Glomerular endothelial cell (primary cell): ENCODE measurements around the gene SPRR4. TPM values are rescaled to one million over a fixed set of nuclear protein-coding genes. Genes with fewer than 3 reads are reported as not detected.

ENCODE experiments used
- DNase-seq: peaks from one replicate; pipeline ENCODE4 v3.0.0-alpha.2; 2011; ENCODE audit warnings: low read depth, low spot score; ENCODE audit errors: extremely low read depth
- total RNA-seq: library from RNA; depleted of rRNA; stranded (reverse); fragments of >200 nt; gene quantifications from 2 replicates; pipeline ENCODE4 v1.2.3, GENCODE V29; 2015

SPRR4 gene, protein sequence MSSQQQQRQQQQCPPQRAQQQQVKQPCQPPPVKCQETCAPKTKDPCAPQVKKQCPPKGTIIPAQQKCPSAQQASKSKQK
- not detected in 2 replicates for total RNA-seq

DNA sequence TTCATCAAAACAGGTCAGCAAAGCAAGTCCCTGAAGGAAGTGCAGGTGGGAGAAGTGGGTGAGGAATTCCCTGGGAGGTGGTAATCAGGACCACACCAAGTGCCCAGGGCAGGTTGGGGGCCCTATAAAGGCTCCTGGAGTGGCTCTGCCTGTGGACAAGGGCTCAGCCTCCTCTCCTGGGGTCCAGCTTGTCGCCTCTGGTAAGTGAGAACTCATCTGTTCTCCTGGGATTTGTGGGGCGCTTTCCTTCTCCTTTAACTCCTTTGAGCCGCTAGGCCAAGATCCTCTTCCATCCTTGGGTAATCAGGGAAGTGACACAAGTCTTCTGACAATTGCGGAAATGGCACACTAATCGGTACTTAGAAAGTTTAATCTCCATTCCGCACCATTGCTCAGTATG lies at the start of gene SPRR4:
SPRR4 (plus strand) TSS at position 154 of the 400 bp plus-strand sequence. CDS start 1,243 bp downstream, outside the sequence.
- no peak for DNase-seq

DNA sequence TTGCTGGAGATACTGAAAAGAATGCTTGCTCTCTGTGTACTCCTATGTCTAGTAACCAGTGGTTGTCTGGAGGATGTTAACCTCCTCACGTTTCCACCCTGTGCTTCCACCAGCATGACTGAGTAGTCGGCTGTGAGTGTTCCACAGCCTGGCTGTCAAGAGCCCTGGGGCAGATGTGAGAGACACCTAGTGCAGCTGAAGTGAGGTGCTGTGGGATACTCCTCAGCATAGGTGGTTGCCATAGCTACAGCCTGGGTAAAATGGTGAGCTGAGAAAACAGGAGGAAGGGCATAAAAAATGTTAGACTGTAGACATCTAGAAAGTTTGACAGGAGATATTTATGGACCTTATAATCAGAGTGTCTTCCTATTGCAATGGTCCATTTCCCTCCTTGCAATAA lies 46.3 kb upstream of the SPRR4 start:
- no peak for DNase-seq

DNA sequence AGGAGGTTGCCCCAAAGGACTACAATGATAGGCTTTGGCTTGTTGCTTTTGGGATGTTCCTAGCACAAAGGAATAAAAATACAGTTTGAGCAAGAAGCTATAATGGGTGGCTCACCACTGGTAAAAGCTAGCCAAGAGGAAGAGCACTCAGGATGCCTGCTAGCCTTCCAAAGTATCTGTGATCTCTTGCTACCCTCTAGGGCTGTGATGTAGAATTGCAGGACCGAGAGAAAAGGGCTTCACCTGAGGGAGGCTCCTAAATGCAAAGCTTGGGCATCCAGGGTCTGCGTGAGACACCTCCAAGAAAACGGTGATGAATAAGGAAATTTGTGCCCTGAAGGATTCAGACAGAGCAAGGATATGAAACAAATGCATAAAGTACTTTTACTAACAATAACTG lies 44.4 kb upstream of the SPRR4 start:
- DNase-seq, result no peak

DNA sequence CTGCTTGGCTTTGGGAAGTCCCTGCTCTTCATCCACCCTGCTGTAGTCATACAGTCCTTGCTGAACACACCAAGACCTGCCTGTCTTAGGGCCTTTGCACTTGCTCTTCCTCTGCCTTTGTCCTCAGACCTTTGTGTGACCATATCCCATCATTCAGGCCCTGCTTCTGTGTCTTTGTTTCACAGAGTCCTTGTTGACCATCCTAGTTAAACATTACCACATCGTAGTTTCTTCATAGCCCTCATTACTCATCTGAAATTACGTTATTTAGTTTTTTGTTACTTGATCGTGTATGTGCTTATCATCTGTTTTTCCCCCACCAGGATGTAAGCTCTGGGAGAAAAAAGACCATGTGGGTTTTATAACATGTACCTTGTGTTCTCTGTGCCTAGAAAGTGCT lies 41.8 kb upstream of the SPRR4 start:
- no peak for DNase-seq

DNA sequence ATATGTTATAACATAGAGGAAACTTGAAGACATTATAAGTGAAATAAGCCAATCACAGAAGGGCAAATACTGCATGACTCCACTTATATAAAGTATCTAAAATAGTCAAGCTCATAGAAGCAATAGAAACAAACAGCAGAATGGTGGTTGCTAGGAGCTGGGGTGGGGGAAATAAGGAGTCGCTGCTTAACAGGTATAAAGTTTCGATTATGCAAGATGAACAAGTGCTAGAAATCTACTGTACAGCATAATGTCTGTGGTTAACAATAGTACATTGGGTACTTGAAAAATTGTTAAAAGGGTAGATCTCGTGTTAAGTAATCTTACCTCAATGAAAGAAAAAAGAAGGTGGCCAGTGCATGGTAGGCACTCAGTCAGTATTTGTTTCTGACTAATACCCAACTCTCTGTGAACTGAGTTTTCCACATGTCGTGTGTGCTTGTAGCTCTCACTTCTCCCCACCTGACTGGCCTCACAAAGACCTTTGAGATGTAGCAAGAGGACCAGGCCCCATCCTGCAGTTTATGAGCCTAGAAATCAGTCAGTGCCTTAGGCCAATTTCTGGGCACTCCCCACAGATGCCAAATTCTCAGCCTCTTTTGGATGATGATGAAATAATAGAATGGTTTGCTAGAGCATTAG lies 38.2 kb upstream of the SPRR4 start:
- DNase-seq, result no peak

DNA sequence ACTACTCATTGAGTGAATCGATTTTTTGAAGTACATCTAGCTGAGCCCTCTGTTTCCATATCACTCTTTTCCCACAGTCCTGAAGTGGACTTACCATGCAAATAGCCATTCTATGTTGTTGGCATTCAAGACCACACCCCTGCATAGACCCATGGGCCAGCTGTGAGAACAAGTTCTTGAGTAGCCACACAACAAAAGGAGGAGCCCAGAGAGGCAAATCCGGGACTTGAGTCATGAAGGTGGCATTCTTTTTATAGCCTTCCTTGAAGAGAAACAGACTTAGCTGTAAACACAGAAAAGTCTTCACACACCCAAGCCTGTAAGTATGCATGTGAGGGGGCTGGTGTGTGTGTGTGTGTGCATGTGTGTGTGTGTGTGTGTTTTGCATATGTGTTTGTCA lies 37.3 kb upstream of the SPRR4 start:
- DNase-seq, result no peak

DNA sequence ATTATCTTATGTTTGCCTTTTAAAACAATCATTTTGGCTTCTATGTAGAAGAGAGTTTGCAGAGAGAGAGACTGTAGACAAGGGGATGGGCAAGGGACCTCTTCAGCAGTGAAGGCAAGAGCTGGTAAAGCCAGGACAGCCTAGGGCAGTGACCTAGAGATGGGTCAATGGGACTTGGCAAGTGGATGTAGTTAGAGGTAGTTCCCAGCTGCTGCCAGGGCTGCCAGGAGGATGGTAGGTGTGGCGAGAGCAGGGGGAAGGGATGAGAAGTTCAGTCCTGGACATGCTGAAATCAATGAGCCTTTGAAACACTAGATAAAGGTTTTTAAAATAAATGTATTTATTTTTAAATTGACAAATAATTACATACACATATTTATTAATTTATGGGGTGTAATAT lies 29.8 kb upstream of the SPRR4 start:
- no peak for DNase-seq

DNA sequence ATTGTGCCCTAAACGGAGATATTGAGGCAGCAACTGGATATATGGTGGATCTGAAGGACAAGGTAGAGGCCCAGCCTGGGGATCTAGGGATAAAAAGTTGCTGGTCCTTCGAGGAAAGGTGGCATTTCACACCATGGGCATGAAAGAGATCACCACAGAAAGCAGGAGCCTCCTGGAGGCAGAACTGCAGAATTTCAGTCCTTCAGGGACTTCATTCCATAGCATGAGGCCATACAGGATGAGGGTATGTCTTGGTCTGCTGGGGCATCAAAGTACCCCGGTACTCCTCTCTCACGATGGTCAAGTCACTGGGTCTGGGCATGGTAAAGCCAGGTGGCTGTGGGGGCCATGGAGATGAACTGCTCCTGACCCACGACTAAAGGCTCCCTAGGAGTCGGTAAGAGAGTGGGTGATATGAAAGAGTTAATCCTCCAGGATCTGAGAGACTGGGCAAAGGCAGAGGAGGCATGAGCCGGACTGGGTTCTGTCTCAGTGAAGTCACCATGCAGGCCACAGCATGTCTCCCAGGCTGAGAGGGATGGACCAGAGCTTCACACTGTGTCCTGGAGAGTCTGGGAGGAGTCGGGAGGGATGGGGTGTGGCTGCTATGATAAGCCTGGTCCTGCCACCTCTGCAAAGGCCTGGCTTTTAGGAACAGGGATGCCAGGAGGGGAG lies 29.3 kb upstream of the SPRR4 start:
- DNase-seq, result no peak

DNA sequence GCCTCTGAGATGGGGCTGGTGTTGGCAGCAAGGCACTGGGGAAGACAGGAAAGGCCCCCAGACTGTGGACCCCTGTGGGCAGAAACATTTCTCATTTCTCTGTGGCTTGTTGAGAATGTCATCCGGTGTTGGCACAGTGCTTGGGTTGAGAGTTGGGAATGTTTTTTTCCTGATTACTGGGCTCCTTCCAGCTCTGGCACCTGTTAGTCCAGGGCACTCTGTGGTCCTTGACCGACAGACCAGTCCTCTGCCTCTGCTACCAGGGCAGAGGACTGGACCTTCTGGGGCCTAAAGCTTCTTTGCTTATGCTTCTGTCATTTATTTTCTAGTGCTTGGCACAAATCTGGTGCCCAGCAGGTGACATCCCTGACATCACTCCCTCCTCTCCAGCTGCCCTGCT lies 28.3 kb upstream of the SPRR4 start:
- no peak for DNase-seq

DNA sequence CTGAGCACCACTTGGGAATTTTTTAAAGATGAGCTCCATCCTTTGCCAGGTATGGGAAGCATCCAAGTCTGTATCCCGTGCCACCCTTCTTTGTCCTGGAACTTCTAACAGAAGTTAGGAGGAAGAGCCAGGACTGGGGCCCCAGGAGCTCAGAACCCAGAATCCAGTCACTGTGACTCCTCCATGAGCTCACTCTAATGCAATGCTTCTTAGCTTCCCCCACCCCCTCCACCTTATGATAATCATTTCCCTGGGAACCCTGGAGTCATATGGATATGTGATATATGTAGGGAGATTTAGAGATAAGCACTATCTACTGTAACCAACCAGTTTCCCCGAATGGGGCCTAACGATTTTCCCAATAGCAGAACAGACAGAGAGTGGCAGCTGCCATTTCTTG lies 24.2 kb upstream of the SPRR4 start:
- no peak for DNase-seq

DNA sequence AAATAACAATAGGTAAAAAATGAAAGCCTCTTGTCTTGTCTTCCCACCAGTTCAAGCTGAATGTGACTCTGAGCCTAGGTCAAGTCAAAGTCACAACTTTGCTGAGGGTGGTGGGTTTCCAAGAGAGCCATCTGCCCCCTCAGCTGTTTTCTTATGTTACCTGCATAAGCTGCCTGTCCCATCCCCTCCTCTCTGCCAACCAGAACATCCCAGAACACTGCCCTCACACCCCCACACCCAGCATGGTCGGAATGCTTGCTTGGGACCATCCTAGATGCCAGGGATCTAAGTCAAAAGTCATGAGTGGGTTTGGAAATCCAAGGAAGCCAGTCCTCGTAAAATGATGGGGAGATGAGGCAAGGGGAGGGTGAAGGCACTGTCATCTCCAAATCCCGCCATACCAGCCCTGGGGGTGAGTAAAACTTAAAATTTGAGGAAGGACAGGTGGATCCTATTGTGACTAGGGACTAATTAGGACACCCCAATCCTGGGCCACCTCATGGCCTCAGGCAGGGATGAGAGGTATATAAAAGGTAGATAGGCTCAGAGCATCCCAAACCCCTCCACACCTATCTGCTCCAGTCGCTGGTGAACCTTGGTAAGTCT lies 23.7 kb upstream of the SPRR4 start, which contains the start of gene SPRR5:
SPRR5 (plus strand) TSS at position 556 of the 606 bp plus-strand sequence. CDS start 1,349 bp downstream, outside the sequence.
- DNase-seq, result no peak

DNA sequence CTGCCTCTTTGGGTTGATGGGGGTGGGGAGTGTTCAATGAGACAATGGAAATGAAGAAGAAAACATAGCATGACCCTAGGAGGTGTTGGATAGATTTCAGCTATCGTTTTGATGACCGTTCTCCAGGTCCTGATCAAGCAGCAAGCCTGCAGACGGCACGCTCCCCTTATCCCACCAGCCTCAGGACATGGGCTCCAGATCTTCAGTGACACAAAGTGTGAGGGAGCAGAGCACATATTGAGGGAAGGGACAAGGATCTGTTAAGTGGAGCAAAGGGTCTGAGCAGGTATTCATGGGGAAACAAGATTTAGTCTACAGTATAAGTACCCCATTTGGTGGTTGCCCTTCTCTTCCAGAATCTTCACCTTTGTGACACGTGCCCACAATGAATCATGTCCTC lies 18.7 kb upstream of the SPRR4 start:
- no peak for DNase-seq

DNA sequence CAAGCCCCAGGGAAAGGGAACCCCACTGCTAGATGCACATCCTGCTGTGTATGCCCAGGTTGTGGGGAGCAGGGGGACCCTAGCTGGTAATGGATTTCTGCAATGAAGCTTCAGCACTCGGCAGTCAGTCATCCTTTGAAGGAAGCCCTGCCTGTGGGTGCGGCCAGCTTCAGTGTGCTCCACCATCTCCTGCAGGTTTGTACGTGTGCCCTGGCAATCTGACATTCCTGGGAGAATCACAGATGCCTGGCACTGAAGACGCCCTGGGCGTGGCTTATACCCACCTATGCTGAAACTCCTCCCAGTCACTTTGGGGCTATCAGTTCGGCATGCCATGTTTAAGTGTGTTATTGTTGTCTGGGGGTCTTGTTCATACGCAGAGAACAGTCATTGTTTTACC lies 16.7 kb upstream of the SPRR4 start:
- no peak for DNase-seq

DNA sequence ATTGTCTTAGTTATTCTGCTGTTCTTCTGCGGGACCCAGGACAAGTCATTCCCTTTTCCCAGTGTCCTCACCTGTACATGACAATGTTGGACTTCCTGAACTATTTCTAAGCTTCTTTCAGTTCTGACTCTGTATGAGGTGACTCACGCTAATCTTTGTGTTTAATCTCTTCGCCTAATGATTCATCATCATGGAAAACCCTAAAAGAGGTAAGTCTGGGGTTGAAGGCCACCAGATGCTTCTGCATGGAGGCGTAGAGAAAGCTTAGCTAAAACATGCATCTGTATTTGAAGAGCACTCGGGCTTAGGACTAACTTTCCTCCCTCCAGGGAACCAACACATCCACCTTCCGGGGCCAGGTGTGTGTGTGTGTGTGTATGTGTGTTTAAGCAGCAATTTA lies 16.0 kb upstream of the SPRR4 start:
- no peak for DNase-seq

DNA sequence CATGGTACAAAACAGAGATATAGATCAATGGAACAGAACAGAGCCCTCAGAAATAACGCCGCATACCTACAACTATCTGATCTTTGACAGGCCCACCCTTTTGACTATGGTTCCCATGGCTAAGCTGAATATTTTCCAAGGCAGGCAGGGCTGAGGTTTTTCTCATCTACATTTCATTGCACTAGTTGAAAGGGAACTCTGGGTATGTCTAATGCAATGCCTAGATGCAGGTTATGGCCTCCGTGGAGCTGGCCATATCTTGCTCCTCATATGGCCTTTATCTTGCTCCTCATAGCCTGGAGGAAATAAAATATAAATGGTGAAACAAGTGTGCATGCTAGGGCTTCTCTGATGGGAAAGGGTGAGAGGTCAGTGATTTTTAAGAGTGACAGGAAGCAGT lies 12.9 kb upstream of the SPRR4 start:
- no peak for DNase-seq

DNA sequence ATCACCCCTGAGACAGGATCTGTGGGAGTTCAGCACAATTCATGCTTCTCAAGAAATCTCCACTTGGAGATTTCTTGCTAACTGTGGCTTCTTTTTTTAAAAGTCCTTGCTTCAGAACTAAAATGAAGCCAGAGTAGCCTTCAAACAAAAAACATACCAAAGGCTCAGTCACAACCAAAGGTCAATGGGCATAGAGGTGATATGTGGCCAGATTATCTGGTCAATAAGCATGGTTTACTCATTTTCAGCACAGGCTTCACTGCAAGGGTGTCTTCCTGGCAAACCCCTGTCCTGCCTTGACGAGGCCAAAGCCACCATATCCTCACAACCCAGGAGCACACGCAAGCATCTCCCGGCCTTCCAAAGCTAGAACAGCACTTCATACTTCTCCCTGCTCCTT lies 11.2 kb upstream of the SPRR4 start:
- DNase-seq, result no peak

DNA sequence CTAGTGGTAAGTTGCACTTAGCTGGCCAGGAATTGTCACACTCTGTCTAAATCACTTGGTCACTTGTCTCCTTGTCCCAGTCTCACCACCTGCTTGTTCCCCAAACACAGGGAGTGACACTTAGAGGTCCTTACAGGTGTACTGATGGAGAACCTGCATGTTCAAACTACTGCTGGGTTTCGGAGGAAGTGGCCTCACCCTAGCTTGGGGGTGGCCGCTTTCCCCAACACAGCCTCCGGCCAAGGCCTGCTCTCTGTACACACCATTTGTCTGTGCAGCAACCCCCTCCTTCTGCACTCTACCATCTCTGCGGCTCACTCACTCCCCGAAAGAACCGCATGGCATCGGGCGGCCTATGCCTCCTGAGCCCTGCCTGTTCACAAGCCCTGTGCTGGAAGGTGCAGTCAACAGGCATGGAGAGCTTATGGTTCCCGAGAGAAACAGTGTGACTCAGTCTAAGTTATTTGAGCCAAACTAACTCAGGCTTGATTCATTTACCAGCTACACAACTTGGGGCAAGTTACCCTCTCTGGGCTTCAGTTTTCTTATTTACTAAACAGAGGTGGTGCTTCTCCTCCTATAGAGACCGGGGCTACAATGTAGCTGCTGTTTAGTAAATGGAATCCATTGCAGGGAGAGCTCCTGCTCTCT lies 10.5 kb upstream of the SPRR4 start:
- DNase-seq, result no peak

DNA sequence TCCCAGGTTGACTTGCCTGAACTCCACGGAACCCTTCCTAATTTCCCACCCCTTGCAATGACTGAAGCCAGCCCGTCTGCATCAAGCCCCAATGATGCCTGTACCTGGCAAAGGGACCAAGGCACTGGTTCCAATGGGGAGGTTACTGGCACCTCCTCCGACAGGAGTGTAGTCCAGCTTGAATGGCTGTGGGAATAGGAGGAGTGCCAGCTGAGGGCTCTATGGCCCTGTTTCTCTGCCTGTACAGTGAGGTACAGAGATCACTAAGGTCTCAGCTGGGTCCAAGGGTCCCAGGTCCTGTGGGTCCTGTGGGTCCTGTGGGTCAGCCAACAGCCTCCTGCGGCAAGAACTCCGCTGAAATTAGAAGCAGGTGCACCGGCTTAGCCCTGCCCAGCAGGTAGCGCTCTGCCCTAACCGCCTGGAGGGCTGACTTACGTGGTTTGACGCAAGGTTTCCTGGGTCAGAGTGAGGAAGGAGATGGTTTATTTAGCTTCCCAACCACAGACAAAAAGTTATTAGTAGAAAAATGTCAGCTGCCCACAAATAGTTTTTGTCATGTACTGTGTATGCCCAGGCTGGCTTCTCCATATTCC lies 9.9 kb upstream of the SPRR4 start:
- no peak for DNase-seq

DNA sequence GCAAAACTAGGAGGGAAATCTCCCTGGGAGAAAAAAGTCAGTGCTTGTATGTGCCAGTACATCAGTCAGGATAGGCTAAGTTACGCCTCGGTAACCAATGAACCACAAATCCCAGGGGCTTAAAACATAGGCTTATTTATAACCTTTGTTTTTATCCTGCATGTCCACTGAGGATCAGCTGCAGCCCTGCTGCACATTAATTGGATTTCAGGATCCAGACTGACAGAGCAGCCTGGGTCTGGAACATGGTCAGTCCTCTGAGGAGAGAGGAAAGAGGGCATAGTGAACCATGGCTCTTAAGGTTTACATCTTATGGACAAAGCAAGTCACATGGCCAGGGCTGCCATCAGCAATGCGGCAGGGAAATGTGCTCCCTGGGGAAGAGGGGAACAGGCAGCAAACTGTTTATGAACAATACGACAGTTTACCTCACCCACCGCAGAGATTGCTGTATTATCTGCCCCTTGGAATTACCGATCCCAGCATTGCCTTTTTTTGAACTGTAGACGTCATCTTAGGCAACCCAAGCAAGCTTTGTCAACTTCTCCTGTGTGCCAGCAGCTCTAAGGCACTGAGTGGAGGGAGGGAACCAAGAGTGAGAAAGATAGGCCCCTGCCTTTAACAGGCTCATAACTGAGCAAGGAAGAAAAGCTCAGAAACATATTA lies 9.1 kb upstream of the SPRR4 start:
- DNase-seq, result no peak

DNA sequence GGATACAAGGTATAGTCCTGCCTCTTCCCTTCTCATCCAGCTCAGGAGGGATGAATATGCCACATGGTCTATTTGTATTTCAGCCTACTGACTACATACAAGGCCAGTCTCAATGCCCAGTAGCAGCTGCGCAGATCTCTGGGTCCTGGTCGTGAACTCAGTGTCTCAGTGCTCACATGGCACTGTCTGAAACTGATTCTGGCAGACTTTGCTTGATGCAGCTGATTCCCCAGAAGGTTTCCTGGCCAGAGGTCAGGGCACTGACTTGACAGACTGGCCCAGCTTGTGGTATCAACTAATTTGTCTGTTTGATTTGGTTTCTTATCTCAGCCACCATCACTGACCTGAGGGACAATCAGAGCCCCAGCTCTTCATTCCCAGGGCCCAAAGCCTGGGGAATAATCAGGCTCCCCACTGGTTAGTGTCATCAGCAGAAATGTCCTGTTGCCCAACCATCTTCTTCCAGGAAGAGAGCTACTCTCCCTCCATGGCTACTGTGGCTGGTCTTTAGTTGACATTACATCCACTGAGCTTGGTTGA lies 7.5 kb upstream of the SPRR4 start:
- DNase-seq, result no peak
